Stimulated activated CD4-positive, alpha-beta T cell treated with anti-CD3 and anti-CD28 coated beads, Interleukin-12 subunit alpha, Interleukin-12 subunit beta, amount 100 ng/mL, for 48 hours (primary cell): ENCODE data around the gene ANKRD12.
"Not testable (repeated sequence)": the region's sequence is repeated elsewhere in the genome, so short reads cannot be mapped to it uniquely, and the experiment has no call there.

Experiments used
- DNase-seq, 3 donors: peaks; one replicate each; pipeline ENCODE4 v3.0.0-alpha.2; 2020; ENCODE audit warnings: low read depth in 2 of 3, low spot score in 1 of 3

Gene ANKRD12

GRCh38 chr18:9140984-9141383 lies 4.4 kb downstream of the ANKRD12 start:
- DNase-seq, result no peak

GRCh38 chr18:9146224-9146623 lies 9.6 kb downstream of the ANKRD12 start:
- no peak for DNase-seq

- DNase-seq, result no peak
Measured at GRCh38 chr18:9147440-9148202, 11.0 kb downstream of the ANKRD12 start.

- no peak for DNase-seq
Measured at GRCh38 chr18:9148203-9148552, 11.6 kb downstream of the ANKRD12 start.

GRCh38 chr18:9150121-9150520 lies 13.5 kb downstream of the ANKRD12 start:
- DNase-seq, result no peak

- no peak for DNase-seq
Measured at GRCh38 chr18:9153256-9153655, 16.7 kb downstream of the ANKRD12 start.

- DNase-seq, result no peak
Measured at GRCh38 chr18:9156604-9157249, 20.1 kb downstream of the ANKRD12 start.

GRCh38 chr18:9157806-9158205 lies 21.2 kb downstream of the ANKRD12 start:
- DNase-seq, result no peak

GRCh38 chr18:9160014-9160413 lies 23.4 kb downstream of the ANKRD12 start:
- no peak for DNase-seq

GRCh38 chr18:9162663-9163062 lies 26.1 kb downstream of the ANKRD12 start:
- not testable (repeated sequence) for DNase-seq

GRCh38 chr18:9164149-9164548 lies 27.6 kb downstream of the ANKRD12 start:
- not testable (repeated sequence) for DNase-seq

- not testable (repeated sequence) for DNase-seq
Measured at GRCh38 chr18:9165883-9166282, 29.3 kb downstream of the ANKRD12 start.

GRCh38 chr18:9169515-9169914 lies 32.9 kb downstream of the ANKRD12 start:
- not testable (repeated sequence) for DNase-seq

- DNase-seq, result not testable (repeated sequence)
Measured at GRCh38 chr18:9171919-9172318, 35.3 kb downstream of the ANKRD12 start.

- no peak for DNase-seq
Measured at GRCh38 chr18:9172506-9173127, 36.0 kb downstream of the ANKRD12 start.

GRCh38 chr18:9173770-9174233 lies 37.2 kb downstream of the ANKRD12 start:
- no peak for DNase-seq

- DNase-seq, result no peak
Measured at GRCh38 chr18:9174302-9174701, 37.7 kb downstream of the ANKRD12 start.

GRCh38 chr18:9175115-9175514 lies 38.5 kb downstream of the ANKRD12 start:
- no peak for DNase-seq

- no peak for DNase-seq
Measured at GRCh38 chr18:9177031-9177430, 40.5 kb downstream of the ANKRD12 start.

GRCh38 chr18:9177466-9177865 lies 40.9 kb downstream of the ANKRD12 start:
- DNase-seq, result no peak

- DNase-seq, result no peak
Measured at GRCh38 chr18:9178557-9178956, 42.0 kb downstream of the ANKRD12 start.

GRCh38 chr18:9181275-9181674 lies 44.7 kb downstream of the ANKRD12 start:
- DNase-seq, result no peak
